SU-DHL-6 (cell line): Measurements from ENCODE around the gene ERICH2.

Source experiments
- H2AFZ ChIP-seq: fragments of 200-600 bp; sonication (generic); 2 replicates; pipeline ENCODE4 v1.6.1; 2014; ENCODE audit warnings: low read depth, mild to moderate bottlenecking, moderate library complexity, mixed read lengths, antibody characterized with exemption, low read length; ENCODE audit not compliant: severe bottlenecking
- H3F3A ChIP-seq: fragments of 200-600 bp; shearing (Covaris generic); 2 replicates; pipeline ENCODE4 v1.6.0; 2016; ENCODE audit warnings: antibody characterized with exemption, mild to moderate bottlenecking; ENCODE audit not compliant: insufficient read depth
- H3K27ac ChIP-seq: fragments of 200-600 bp; sonication (generic); 2 replicates; pipeline ENCODE4 v1.5.1; 2016; ENCODE audit warnings: low read depth, mild to moderate bottlenecking, low read length, moderate library complexity, mixed read lengths
- H3K27me3 ChIP-seq: fragments of 200-600 bp; sonication (generic), shearing (Covaris generic); 2 replicates; pipeline ENCODE4 v1.6.0; 2014; ENCODE audit warnings: mild to moderate bottlenecking, low read length
- H3K36me3 ChIP-seq: fragments of 200-600 bp; sonication (generic); 2 replicates; pipeline ENCODE4 v1.6.1; 2014; ENCODE audit warnings: mild to moderate bottlenecking, low read length, mixed read lengths
- H3K4me2 ChIP-seq: fragments of 300-600, 200-600 bp; shearing (Covaris generic), sonication (generic); 2 replicates; pipeline ENCODE4 v1.6.0; 2014; ENCODE audit warnings: low read length, low read depth, mild to moderate bottlenecking; ENCODE audit not compliant: poor library complexity, severe bottlenecking
- H3K4me3 ChIP-seq: fragments of 200-600 bp; sonication (generic); 2 replicates; pipeline ENCODE4 v1.5.1; 2014; ENCODE audit warnings: antibody characterized with exemption, low read length, mild to moderate bottlenecking, mixed read lengths; ENCODE audit not compliant: insufficient read depth, poor library complexity, severe bottlenecking
- H3K79me2 ChIP-seq: fragments of 200-600 bp; sonication (generic); 2 replicates; pipeline ENCODE4 v1.6.1; 2014; ENCODE audit warnings: mild to moderate bottlenecking, low read length, moderate library complexity; ENCODE audit not compliant: insufficient read depth
- H3K9ac ChIP-seq: fragments of 200-600 bp; sonication (generic); 2 replicates; pipeline ENCODE4 v1.7.0; 2014; ENCODE audit warnings: mild to moderate bottlenecking, low read length
- H3K9me2 ChIP-seq: fragments of 200-600 bp; sonication (generic); replicated peaks from 2 replicates; pipeline ENCODE4 v1.6.1; 2014; ENCODE audit warnings: low read length; ENCODE audit not compliant: insufficient read depth
- H3K9me3 ChIP-seq: fragments of 200-600 bp; sonication (generic); 2 replicates; pipeline ENCODE4 v1.6.1; 2014; ENCODE audit warnings: low read length, mixed read lengths; ENCODE audit not compliant: insufficient read depth
- H4K20me1 ChIP-seq: fragments of 200-600 bp; sonication (generic); 2 replicates; pipeline ENCODE4 v1.6.1; 2014; ENCODE audit warnings: low read depth, mild to moderate bottlenecking, antibody characterized with exemption, low read length, moderate library complexity, mixed read lengths
- CTCF ChIP-seq: fragments of 200-600 bp; sonication (generic); IDR thresholded peaks from one replicate; pipeline ENCODE4 v1.5.1; 2017; ENCODE audit warnings: antibody characterized with exemption, mild to moderate bottlenecking, low read length, moderate library complexity; ENCODE audit not compliant: insufficient read depth, poor library complexity, severe bottlenecking
- EZH2phosphoT487 ChIP-seq: fragments of 200-600 bp; sonication (generic), shearing (Covaris generic); conservative IDR thresholded peaks from 2 replicates; pipeline ENCODE4 v1.6.1; 2018; ENCODE audit warnings: mild to moderate bottlenecking, antibody characterized with exemption, low read length, moderate library complexity, mixed read lengths

Gene ERICH2

GRCh38 chr2:170762760-170763159 lies 7.4 kb upstream of the ERICH2 start:
- Histone ChIP-seq H3K27me3 (no peaks in the 10 kb centered on the region), H2AFZ (no peak overlapping the region), H3K4me2 (no peak overlapping the region), H3K9me3 (no peaks in the 10 kb centered on the region), H3F3A (no peaks in the 10 kb centered on the region), H3K36me3 (no peaks in the 10 kb centered on the region), H3K79me2 (no peaks in the 10 kb centered on the region), H3K9me2 (no peaks in the 10 kb centered on the region), H3K27ac (no peak overlapping the region), H3K4me3 (no peak overlapping the region), H3K9ac (no peak overlapping the region), H4K20me1 (no peaks in the 10 kb centered on the region)
- no peak for TF ChIP-seq CTCF
- TF ChIP-seq EZH2phosphoT487, result no peak

DNA sequence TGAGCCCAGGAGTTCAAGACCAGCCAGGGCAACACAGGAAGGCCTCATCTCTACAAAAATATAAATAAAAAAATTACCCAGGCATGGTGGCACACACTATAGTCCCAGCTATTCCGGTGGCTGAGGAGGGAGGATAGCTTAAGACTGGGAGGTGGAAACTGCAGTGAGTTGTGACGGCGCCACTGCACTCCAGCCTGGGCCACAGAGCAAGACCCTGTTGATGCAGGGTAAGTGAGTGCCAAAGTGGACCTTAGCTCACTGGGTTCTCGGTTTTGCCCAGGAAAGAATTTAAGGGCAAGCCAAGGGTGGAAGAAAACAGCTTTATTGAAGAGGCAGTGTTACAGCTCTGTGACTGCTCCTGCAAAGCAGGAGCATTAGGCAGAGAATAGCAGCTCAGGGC lies 6.9 kb upstream of the ERICH2 start:
- no peak overlapping the region for H3K27ac ChIP-seq
- no peak overlapping the region for H3K9ac ChIP-seq
- H3K4me3 ChIP-seq, result no peak overlapping the region
- no peaks in the 10 kb centered on the region for H3K9me3 ChIP-seq
- H2AFZ ChIP-seq, result no peak overlapping the region
- TF ChIP-seq EZH2phosphoT487 (no peak), CTCF (no peak)
- no peaks in the 10 kb centered on the region for H4K20me1 ChIP-seq
- H3K4me2 ChIP-seq, result no peak overlapping the region
- H3K27me3 ChIP-seq, result no peaks in the 10 kb centered on the region
- H3F3A ChIP-seq, result no peaks in the 10 kb centered on the region
- H3K79me2 ChIP-seq, result no peaks in the 10 kb centered on the region
- no peaks in the 10 kb centered on the region for H3K36me3 ChIP-seq
- no peaks in the 10 kb centered on the region for H3K9me2 ChIP-seq

GRCh38 chr2:170764880-170765261 lies 5.3 kb upstream of the ERICH2 start:
- Histone ChIP-seq H3K27me3 (no peaks in the 10 kb centered on the region), H4K20me1 (no peaks in the 10 kb centered on the region), H3K27ac (no peak overlapping the region), H2AFZ (no peak overlapping the region), H3K9ac (no peak overlapping the region), H3K9me2 (no peaks in the 10 kb centered on the region), H3K36me3 (no peaks in the 10 kb centered on the region), H3K4me3 (no peak overlapping the region), H3K9me3 (no peaks in the 10 kb centered on the region), H3F3A (no peaks in the 10 kb centered on the region; the same call in 1 of the 2 replicates), H3K79me2 (no peaks in the 10 kb centered on the region), H3K4me2 (no peak overlapping the region)
- no peak for TF ChIP-seq EZH2phosphoT487
- TF ChIP-seq CTCF, result no peak

- Histone ChIP-seq H3K4me2 (no peak overlapping the region), H3K9ac (no peak overlapping the region), H2AFZ (no peak overlapping the region), H4K20me1 (no peaks in the 10 kb centered on the region), H3K4me3 (no peak overlapping the region), H3K36me3 (no peaks in the 10 kb centered on the region), H3K27me3 (no peaks in the 10 kb centered on the region), H3K79me2 (no peaks in the 10 kb centered on the region), H3K9me3 (no peaks in the 10 kb centered on the region), H3K27ac (no peak overlapping the region), H3F3A (peaks cover 3% of the 10 kb centered on the region), H3K9me2 (no peaks in the 10 kb centered on the region)
- TF ChIP-seq CTCF, result no peak
- TF ChIP-seq EZH2phosphoT487, result no peak
These were observed 3.5 kb upstream of the ERICH2 start for GRCh38 chr2:170766693-170767092.
